G401 (cell line): Measurements from ENCODE around the gene GPA33. TPM values are rescaled to one million over a fixed set of nuclear protein-coding genes. Genes with fewer than 3 reads are reported as not detected.

Experiments
- DNase-seq: peaks from one replicate; pipeline ENCODE4 v3.0.0-alpha.2; 2015; ENCODE audit warnings: low spot score
- in situ Hi-C: cut with HindIII; loops from 2 replicates; pipeline ENCODE4 v1.10.0; 2016; ENCODE audit warnings: low sequenced_read_pairs, mixed read lengths
- total RNA-seq: library from RNA; depleted of rRNA; stranded (reverse); fragments of >200 nt; shearing (Covaris generic); gene quantifications from 2 replicates; pipeline ENCODE4 v1.2.3, GENCODE V29; 2014; rRNA removed

The GPA33 gene
- total RNA-seq, 1 experiment from 2014 or later: 1.1 TPM

GRCh38 chr1:167013108-167013929, 76.9 kb downstream of the GPA33 start:
- DNase-seq: no peak
- in situ Hi-C loops: no loop called here

GRCh38 chr1:167012570-167012969, 77.6 kb downstream of the GPA33 start:
- no peak for DNase-seq
- in situ Hi-C loops: no loop called here

- in situ Hi-C loops: no loop called here
- no peak for DNase-seq
Observed at GRCh38 chr1:167011560-167012191, 78.5 kb downstream of the GPA33 start.

GRCh38 chr1:167003711-167004110, 86.5 kb downstream of the GPA33 start:
- in situ Hi-C loops: no loop called here
- no peak for DNase-seq

Other genes with a start within 250 kb of the GPA33 start
- 25.7 and 34.7 TPM in 2 replicates for gene TADA1, start 214.1 kb downstream of the GPA33 start, total RNA-seq
- 0.86 and 1.6 TPM in 2 replicates for gene ILDR2, start 114.8 kb downstream of the GPA33 start, total RNA-seq
- gene MAEL, start 101.1 kb downstream of the GPA33 start, total RNA-seq: not detected in 2 replicates
- 0.10 and 0.68 TPM in 2 replicates for gene STYXL2, start 3.7 kb upstream of the GPA33 start, total RNA-seq
- 11.3 and 19.0 TPM in 2 replicates for gene POU2F1, start 130.5 kb upstream of the GPA33 start, total RNA-seq